PC-3 (cell line): ENCODE measurements around the gene STX8.
"Not testable (repeated sequence)": the region's sequence is repeated elsewhere in the genome, so short reads cannot be mapped to it uniquely, and the experiment has no call there.

ENCODE experiments used
- CTCF ChIP-seq: fragments of 300-600 bp; sonication (generic); conservative IDR thresholded peaks from 2 replicates; pipeline ENCODE4 v1.5.1; 2017; ENCODE audit warnings: antibody characterized with exemption, low read depth, mild to moderate bottlenecking, low read length
- EZH2 ChIP-seq: fragments of 300-600 bp; sonication (generic); IDR thresholded peaks from one replicate; pipeline ENCODE4 v1.6.1; 2017; ENCODE audit warnings: antibody characterized with exemption, mild to moderate bottlenecking, low read length; ENCODE audit not compliant: unreplicated experiment
- EZH2phosphoT487 ChIP-seq: fragments of 300-600 bp; sonication (generic); IDR thresholded peaks from 2 replicates; pipeline ENCODE4 v1.6.1; 2018; ENCODE audit warnings: mild to moderate bottlenecking, antibody characterized with exemption, low read length, borderline replicate concordance

GRCh38 chr17:9607058-9607457 lies 31.4 kb upstream of the STX8 start:
- TF ChIP-seq CTCF, EZH2, EZH2phosphoT487: not testable (repeated sequence)
